Parathyroid adenoma (tissue), 2 donors: ENCODE measurements around the gene YEATS2.
"Not testable (repeated sequence)": the region's sequence is repeated elsewhere in the genome, so short reads cannot be mapped to it uniquely, and the experiment has no call there.

Experiments used
- H2AFZ ChIP-seq: fragments of 300-600 bp; sonication (generic); one replicate; pipeline ENCODE4 v1.7.0; 2017; ENCODE audit warnings: antibody characterized with exemption, mild to moderate bottlenecking
- H3K27ac ChIP-seq: fragments of 300-600 bp; sonication (generic); one replicate; pipeline ENCODE4 v1.7.0; 2017
- H3K27me3 ChIP-seq: fragments of 300-600 bp; sonication (generic); one replicate; pipeline ENCODE4 v1.7.0; 2017; ENCODE audit warnings: low read length; ENCODE audit not compliant: control insufficient read depth, insufficient read depth
- H3K36me3 ChIP-seq: fragments of 300-600 bp; sonication (generic); one replicate; pipeline ENCODE4 v1.7.0; 2017; ENCODE audit warnings: low read length; ENCODE audit not compliant: control insufficient read depth, insufficient read depth
- H3K4me1 ChIP-seq: fragments of 300-600 bp; sonication (generic); one replicate; pipeline ENCODE4 v1.7.0; 2017; ENCODE audit warnings: control low read depth
- H3K4me2 ChIP-seq: fragments of 300-600 bp; sonication (generic); one replicate; pipeline ENCODE4 v1.7.0; 2017; ENCODE audit warnings: low read length
- H3K4me3 ChIP-seq: fragments of 300-600 bp; sonication (generic); one replicate; pipeline ENCODE4 v1.7.0; 2017; ENCODE audit warnings: low read depth, low read length
- H3K79me2 ChIP-seq: fragments of 300-600 bp; sonication (generic); one replicate; pipeline ENCODE4 v1.7.0; 2017; ENCODE audit warnings: control low read depth
- H3K9ac ChIP-seq: fragments of 300-600 bp; sonication (generic); one replicate; pipeline ENCODE4 v1.7.0; 2017; ENCODE audit warnings: mild to moderate bottlenecking
- H3K9me3 ChIP-seq: fragments of 300-600 bp; sonication (generic); one replicate; pipeline ENCODE4 v1.7.0; 2017; ENCODE audit warnings: low read length; ENCODE audit not compliant: control insufficient read depth
- TF ChIP-seq, protein P1 (sequence below): fragments of 300-600 bp; sonication (generic); IDR thresholded peaks from one replicate; pipeline ENCODE4 v1.7.0; 2017; ENCODE audit warnings: antibody characterized with exemption, mild to moderate bottlenecking
- donor health status: primary hyperparathyroidism.

The YEATS2 gene

DNA sequence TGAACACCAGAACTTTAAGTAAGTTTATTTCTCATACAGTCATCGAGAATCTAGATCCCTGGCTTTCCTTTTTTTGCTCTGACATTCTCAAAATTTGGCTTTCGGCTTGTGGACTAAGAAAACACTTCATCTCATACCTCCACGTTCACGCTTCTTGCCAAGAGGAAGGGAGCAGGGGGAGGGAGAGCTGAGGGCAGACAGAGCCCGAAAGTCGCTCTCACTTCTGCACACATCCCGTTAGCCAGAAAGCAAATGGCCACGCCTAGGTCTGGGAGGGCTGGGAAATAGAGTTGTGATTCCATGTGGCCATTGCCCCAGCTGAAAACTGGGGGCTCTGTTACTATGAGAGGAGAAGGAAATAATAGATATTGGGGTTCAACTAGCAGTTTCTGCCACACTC, 70.5 kb downstream of the YEATS2 start:
- no peak overlapping the region for H2AFZ ChIP-seq
- no peaks in the 10 kb centered on the region for H3K79me2 ChIP-seq
- H3K9me3 ChIP-seq: no peaks in the 10 kb centered on the region
- no peak overlapping the region for H3K4me3 ChIP-seq
- no peak overlapping the region for H3K4me2 ChIP-seq
- TF ChIP-seq, protein P1, sequence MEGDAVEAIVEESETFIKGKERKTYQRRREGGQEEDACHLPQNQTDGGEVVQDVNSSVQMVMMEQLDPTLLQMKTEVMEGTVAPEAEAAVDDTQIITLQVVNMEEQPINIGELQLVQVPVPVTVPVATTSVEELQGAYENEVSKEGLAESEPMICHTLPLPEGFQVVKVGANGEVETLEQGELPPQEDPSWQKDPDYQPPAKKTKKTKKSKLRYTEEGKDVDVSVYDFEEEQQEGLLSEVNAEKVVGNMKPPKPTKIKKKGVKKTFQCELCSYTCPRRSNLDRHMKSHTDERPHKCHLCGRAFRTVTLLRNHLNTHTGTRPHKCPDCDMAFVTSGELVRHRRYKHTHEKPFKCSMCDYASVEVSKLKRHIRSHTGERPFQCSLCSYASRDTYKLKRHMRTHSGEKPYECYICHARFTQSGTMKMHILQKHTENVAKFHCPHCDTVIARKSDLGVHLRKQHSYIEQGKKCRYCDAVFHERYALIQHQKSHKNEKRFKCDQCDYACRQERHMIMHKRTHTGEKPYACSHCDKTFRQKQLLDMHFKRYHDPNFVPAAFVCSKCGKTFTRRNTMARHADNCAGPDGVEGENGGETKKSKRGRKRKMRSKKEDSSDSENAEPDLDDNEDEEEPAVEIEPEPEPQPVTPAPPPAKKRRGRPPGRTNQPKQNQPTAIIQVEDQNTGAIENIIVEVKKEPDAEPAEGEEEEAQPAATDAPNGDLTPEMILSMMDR: no peak
- no peak overlapping the region for H3K27ac ChIP-seq
- no peak overlapping the region for H3K9ac ChIP-seq
- no peaks in the 10 kb centered on the region for H3K27me3 ChIP-seq
- no peaks in the 10 kb centered on the region for H3K36me3 ChIP-seq
- peaks cover 24% of the 10 kb centered on the region for H3K4me1 ChIP-seq

- H3K27me3 ChIP-seq: no peaks in the 10 kb centered on the region
- no peaks in the 10 kb centered on the region for H3K36me3 ChIP-seq
- H3K9me3 ChIP-seq: no peaks in the 10 kb centered on the region
- H3K27ac ChIP-seq: no peak overlapping the region
- TF ChIP-seq, protein P1: no peak
- H3K4me2 ChIP-seq: no peak overlapping the region
- H3K9ac ChIP-seq: no peak overlapping the region
- no peak overlapping the region for H2AFZ ChIP-seq
- no peaks in the 10 kb centered on the region for H3K79me2 ChIP-seq
- peaks cover 24% of the 10 kb centered on the region for H3K4me1 ChIP-seq
- H3K4me3 ChIP-seq: no peak overlapping the region
These were observed 71.9 kb downstream of the YEATS2 start for GRCh38 chr3:183769453-183769852.

- no peaks in the 10 kb centered on the region for H3K4me1 ChIP-seq
- TF ChIP-seq, protein P1: no peak
- H3K9ac ChIP-seq: no peak overlapping the region
These were observed 77.0 kb downstream of the YEATS2 start for GRCh38 chr3:183774631-183775030.

DNA sequence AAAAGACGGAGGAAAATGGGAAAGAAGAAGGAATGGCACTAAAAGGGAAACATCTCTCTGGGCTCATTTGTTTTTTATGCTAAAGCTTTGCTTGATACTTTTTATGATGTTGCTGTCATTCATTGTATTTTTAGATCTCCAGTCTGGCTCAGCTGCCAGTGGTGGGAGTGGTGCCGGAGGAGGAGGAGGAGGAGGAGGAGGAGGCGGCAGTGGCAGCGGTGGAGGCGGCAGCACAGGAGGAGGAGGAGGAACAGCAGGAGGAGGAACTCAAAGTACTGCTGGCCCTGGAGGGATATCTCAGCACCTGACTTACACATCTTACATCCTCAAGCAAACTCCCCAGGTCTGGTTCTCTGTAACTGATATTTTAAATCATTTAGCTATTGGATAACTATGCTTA, 78.2 kb downstream of the YEATS2 start:
- Histone ChIP-seq H3K79me2 (no peaks in the 10 kb centered on the region), H3K4me2 (no peak overlapping the region), H3K4me3 (no peak overlapping the region), H3K27ac (no peak overlapping the region), H3K27me3 (no peaks in the 10 kb centered on the region), H2AFZ (no peak overlapping the region), H3K4me1 (no peaks in the 10 kb centered on the region), H3K9ac (no peak overlapping the region), H3K36me3 (no peaks in the 10 kb centered on the region), H3K9me3 (no peaks in the 10 kb centered on the region)
- TF ChIP-seq, protein P1: no peak

More at GRCh38 chr3:183774631-183775030, 77.0 kb downstream of the YEATS2 start:
- no peaks in the 10 kb centered on the region for H3K9me3 ChIP-seq
- H2AFZ ChIP-seq: no peak overlapping the region
- H3K36me3 ChIP-seq: no peaks in the 10 kb centered on the region
- no peak overlapping the region for H3K4me3 ChIP-seq
- H3K27me3 ChIP-seq: no peaks in the 10 kb centered on the region
- H3K4me2 ChIP-seq: no peak overlapping the region
- H3K27ac ChIP-seq: no peak overlapping the region
- no peaks in the 10 kb centered on the region for H3K79me2 ChIP-seq

- not testable (repeated sequence) for H3K9me3 ChIP-seq, H3K27ac ChIP-seq, H3K79me2 ChIP-seq, H3K9ac ChIP-seq, H3K27me3 ChIP-seq, H2AFZ ChIP-seq, H3K4me1 ChIP-seq, H3K4me3 ChIP-seq, H3K36me3 ChIP-seq, H3K4me2 ChIP-seq
These were observed 78.9 kb downstream of the YEATS2 start for GRCh38 chr3:183776451-183776850.
